ENCODE measurements around the gene TOX2.

Gene TOX2

GRCh38 chr20:43959079-43959919 is 44.6 kb downstream of the TOX2 start:
- DNase-seq (ENCODE audit: low read depth): no peak

GRCh38 chr20:43959920-43960227 is 45.2 kb downstream of the TOX2 start:
- DNase-seq (ENCODE audit: low read depth): no peak

- no peak for DNase-seq (ENCODE audit: low read depth)
Measured at GRCh38 chr20:43960231-43960630, 45.6 kb downstream of the TOX2 start.

- DNase-seq (ENCODE audit: low read depth): no peak
Measured at GRCh38 chr20:43961116-43961515, 46.5 kb downstream of the TOX2 start.

- DNase-seq (ENCODE audit: low read depth): no peak
Measured at GRCh38 chr20:43961541-43962471, 47.2 kb downstream of the TOX2 start.

- DNase-seq (ENCODE audit: low read depth): no peak
Measured at GRCh38 chr20:43962530-43962929, 47.9 kb downstream of the TOX2 start.

GRCh38 chr20:43963233-43963632 is 48.6 kb downstream of the TOX2 start:
- DNase-seq (ENCODE audit: low read depth): no peak

- DNase-seq (ENCODE audit: low read depth): peak; percentile 25
Measured at GRCh38 chr20:43963872-43964791, 49.5 kb downstream of the TOX2 start.

- no peak for DNase-seq (ENCODE audit: low read depth)
Measured at GRCh38 chr20:43968341-43969000, 53.8 kb downstream of the TOX2 start.

GRCh38 chr20:43969028-43969447 is 54.4 kb downstream of the TOX2 start:
- no peak for DNase-seq (ENCODE audit: low read depth)

GRCh38 chr20:43969501-43970182 is 55.0 kb downstream of the TOX2 start:
- no peak for DNase-seq (ENCODE audit: low read depth)

GRCh38 chr20:43971267-43971666 is 56.6 kb downstream of the TOX2 start:
- no peak for DNase-seq (ENCODE audit: low read depth)

- DNase-seq (ENCODE audit: low read depth): no peak
Measured at GRCh38 chr20:43972051-43972450, 57.4 kb downstream of the TOX2 start.

- no peak for DNase-seq (ENCODE audit: low read depth)
Measured at GRCh38 chr20:43972692-43973091, 58.0 kb downstream of the TOX2 start.

- DNase-seq (ENCODE audit: low read depth): no peak
Measured at GRCh38 chr20:43973231-43973630, 58.6 kb downstream of the TOX2 start.

- DNase-seq (ENCODE audit: low read depth): no peak
Measured at GRCh38 chr20:43973671-43974450, 59.2 kb downstream of the TOX2 start.

GRCh38 chr20:43974695-43975094 is 60.0 kb downstream of the TOX2 start:
- no peak for DNase-seq (ENCODE audit: low read depth)

- DNase-seq (ENCODE audit: low read depth): no peak
Measured at GRCh38 chr20:43975096-43975768, 60.6 kb downstream of the TOX2 start.

GRCh38 chr20:43976547-43976946 is 61.9 kb downstream of the TOX2 start:
- no peak for DNase-seq (ENCODE audit: low read depth)

GRCh38 chr20:43977252-43977651 is 62.6 kb downstream of the TOX2 start:
- no peak for DNase-seq (ENCODE audit: low read depth)
